Occipital lobe (tissue), 2 donors: ENCODE data around the gene VDR. TPM values are rescaled to one million over a fixed set of nuclear protein-coding genes. Genes with fewer than 3 reads are reported as not detected.

ENCODE experiments used
- DNase-seq: peaks from one replicate; lab custom pipeline; 2025; lab: John Stamatoyannopoulos, UW
- total RNA-seq: library from RNA; depleted of rRNA; stranded (reverse); fragments of >200 nt; gene quantifications from one replicate; pipeline ENCODE4 v1.2.3, GENCODE V29; 2014

VDR gene
- total RNA-seq, 1 donor from 2014 or later: not detected

- no peak for DNase-seq
Observed at GRCh38 chr12:47797441-47797840, 107.4 kb downstream of the VDR start.

- no peak for DNase-seq
Observed at GRCh38 chr12:47795814-47796411, 108.9 kb downstream of the VDR start.

- no peak for DNase-seq
Observed at GRCh38 chr12:47795121-47795813, 109.5 kb downstream of the VDR start.

DNA sequence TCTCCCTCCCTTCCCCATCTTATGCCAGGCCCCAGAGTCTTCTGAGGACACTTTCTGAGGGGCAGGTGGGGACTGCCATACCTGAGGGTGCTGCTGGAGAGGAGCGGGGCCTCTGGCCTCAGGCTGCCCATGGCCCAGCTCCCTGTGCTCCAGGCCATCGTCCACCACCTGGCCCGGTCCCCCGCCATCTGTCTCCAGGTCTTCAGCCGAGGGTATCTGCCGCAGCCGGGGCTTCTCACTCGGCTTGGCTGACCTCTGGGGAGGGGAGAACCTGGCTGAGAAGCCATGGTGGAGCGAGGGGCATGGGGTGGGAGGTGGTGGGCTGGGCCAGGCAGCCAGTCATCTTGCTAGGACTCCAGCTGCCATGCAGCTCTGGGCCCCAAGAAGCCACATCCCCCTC is 110.1 kb downstream of the VDR start:
- DNase-seq: no peak

- no peak for DNase-seq
Observed at GRCh38 chr12:47793015-47793681, 111.6 kb downstream of the VDR start.

DNA sequence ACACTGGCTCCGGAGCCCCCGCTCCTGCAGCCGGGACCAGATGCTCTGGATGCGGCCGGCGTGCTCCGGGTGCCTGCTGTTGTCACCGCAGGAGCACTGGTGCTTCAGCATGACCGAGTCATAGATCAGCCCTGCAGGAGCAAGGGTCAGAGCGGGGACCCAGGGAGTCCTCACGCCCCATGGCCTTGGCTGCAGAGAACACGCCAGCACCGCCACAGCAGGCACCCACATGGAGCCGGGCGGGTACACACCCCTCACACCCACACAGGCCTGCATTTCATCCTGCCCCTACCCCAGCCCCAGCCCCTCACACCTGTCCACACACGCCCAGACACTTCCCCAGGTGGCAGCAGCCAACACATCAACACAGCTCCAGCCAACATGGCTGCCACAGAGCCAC is 112.9 kb downstream of the VDR start:
- DNase-seq: no peak

Other genes starting within 250 kb of the VDR start
- gene RPAP3, start 199.0 kb downstream of the VDR start, total RNA-seq: 24.3 TPM
- gene ENDOU, start 179.5 kb downstream of the VDR start, total RNA-seq: not detected
- gene RAPGEF3, start 146.1 kb downstream of the VDR start, total RNA-seq: 9.0 TPM
- gene SLC48A1, start 131.8 kb downstream of the VDR start, total RNA-seq: 11.1 TPM
- gene HDAC7, start 85.1 kb downstream of the VDR start, total RNA-seq: 5.9 TPM
- gene TMEM106C, start 58.6 kb upstream of the VDR start, total RNA-seq: 73.6 TPM
- 0.78 TPM for gene COL2A1, start 99.5 kb upstream of the VDR start, total RNA-seq
- 33.5 TPM for gene SENP1, start 201.1 kb upstream of the VDR start, total RNA-seq
- gene PFKM, start 214.4 kb upstream of the VDR start, total RNA-seq: 112 TPM